SU-DHL-6 (cell line): Measurements from ENCODE around the gene RGS4.

Source experiments
- H2AFZ ChIP-seq: fragments of 200-600 bp; sonication (generic); 2 replicates; pipeline ENCODE4 v1.6.1; 2014; ENCODE audit warnings: low read depth, mild to moderate bottlenecking, moderate library complexity, mixed read lengths, antibody characterized with exemption, low read length; ENCODE audit not compliant: severe bottlenecking
- H3F3A ChIP-seq: fragments of 200-600 bp; shearing (Covaris generic); 2 replicates; pipeline ENCODE4 v1.6.0; 2016; ENCODE audit warnings: antibody characterized with exemption, mild to moderate bottlenecking; ENCODE audit not compliant: insufficient read depth
- H3K27ac ChIP-seq: fragments of 200-600 bp; sonication (generic); 2 replicates; pipeline ENCODE4 v1.5.1; 2016; ENCODE audit warnings: low read depth, mild to moderate bottlenecking, low read length, moderate library complexity, mixed read lengths
- H3K27me3 ChIP-seq: fragments of 200-600 bp; sonication (generic), shearing (Covaris generic); 2 replicates; pipeline ENCODE4 v1.6.0; 2014; ENCODE audit warnings: mild to moderate bottlenecking, low read length
- H3K36me3 ChIP-seq: fragments of 200-600 bp; sonication (generic); 2 replicates; pipeline ENCODE4 v1.6.1; 2014; ENCODE audit warnings: mild to moderate bottlenecking, low read length, mixed read lengths
- H3K4me2 ChIP-seq: fragments of 300-600, 200-600 bp; shearing (Covaris generic), sonication (generic); 2 replicates; pipeline ENCODE4 v1.6.0; 2014; ENCODE audit warnings: low read length, low read depth, mild to moderate bottlenecking; ENCODE audit not compliant: poor library complexity, severe bottlenecking
- H3K4me3 ChIP-seq: fragments of 200-600 bp; sonication (generic); 2 replicates; pipeline ENCODE4 v1.5.1; 2014; ENCODE audit warnings: antibody characterized with exemption, low read length, mild to moderate bottlenecking, mixed read lengths; ENCODE audit not compliant: insufficient read depth, poor library complexity, severe bottlenecking
- H3K79me2 ChIP-seq: fragments of 200-600 bp; sonication (generic); 2 replicates; pipeline ENCODE4 v1.6.1; 2014; ENCODE audit warnings: mild to moderate bottlenecking, low read length, moderate library complexity; ENCODE audit not compliant: insufficient read depth
- H3K9ac ChIP-seq: fragments of 200-600 bp; sonication (generic); 2 replicates; pipeline ENCODE4 v1.7.0; 2014; ENCODE audit warnings: mild to moderate bottlenecking, low read length
- H3K9me2 ChIP-seq: fragments of 200-600 bp; sonication (generic); replicated peaks from 2 replicates; pipeline ENCODE4 v1.6.1; 2014; ENCODE audit warnings: low read length; ENCODE audit not compliant: insufficient read depth
- H3K9me3 ChIP-seq: fragments of 200-600 bp; sonication (generic); 2 replicates; pipeline ENCODE4 v1.6.1; 2014; ENCODE audit warnings: low read length, mixed read lengths; ENCODE audit not compliant: insufficient read depth
- H4K20me1 ChIP-seq: fragments of 200-600 bp; sonication (generic); 2 replicates; pipeline ENCODE4 v1.6.1; 2014; ENCODE audit warnings: low read depth, mild to moderate bottlenecking, antibody characterized with exemption, low read length, moderate library complexity, mixed read lengths
- EZH2phosphoT487 ChIP-seq: fragments of 200-600 bp; sonication (generic), shearing (Covaris generic); conservative IDR thresholded peaks from 2 replicates; pipeline ENCODE4 v1.6.1; 2018; ENCODE audit warnings: mild to moderate bottlenecking, antibody characterized with exemption, low read length, moderate library complexity, mixed read lengths
- TF ChIP-seq, protein P1 (sequence below): fragments of 200-600 bp; sonication (generic); IDR thresholded peaks from one replicate; pipeline ENCODE4 v1.5.1; 2017; ENCODE audit warnings: antibody characterized with exemption, mild to moderate bottlenecking, low read length, moderate library complexity; ENCODE audit not compliant: insufficient read depth, poor library complexity, severe bottlenecking

Gene RGS4

DNA sequence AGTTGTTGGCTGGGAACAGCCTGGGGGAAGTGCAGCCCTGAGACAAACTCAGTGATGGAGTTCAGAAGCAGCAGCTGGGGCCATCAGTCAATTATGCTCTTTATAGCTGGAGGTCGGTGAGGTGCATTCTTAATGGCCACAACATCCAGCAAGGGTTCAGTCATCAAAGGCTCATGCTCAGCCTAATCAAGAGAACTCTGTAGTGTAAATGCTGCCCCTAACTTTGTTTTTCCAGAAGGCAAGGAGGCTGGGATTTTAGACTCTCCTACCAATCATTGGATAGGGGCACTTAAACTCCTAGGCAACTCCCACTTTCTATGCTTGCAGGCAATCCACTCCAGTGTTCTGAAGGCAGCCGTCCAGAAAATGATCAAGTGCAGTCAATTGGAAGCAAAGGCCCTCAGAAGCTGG lies 15.0 kb upstream of the RGS4 start:
- no peak for TF ChIP-seq EZH2phosphoT487
- TF ChIP-seq, protein P1, sequence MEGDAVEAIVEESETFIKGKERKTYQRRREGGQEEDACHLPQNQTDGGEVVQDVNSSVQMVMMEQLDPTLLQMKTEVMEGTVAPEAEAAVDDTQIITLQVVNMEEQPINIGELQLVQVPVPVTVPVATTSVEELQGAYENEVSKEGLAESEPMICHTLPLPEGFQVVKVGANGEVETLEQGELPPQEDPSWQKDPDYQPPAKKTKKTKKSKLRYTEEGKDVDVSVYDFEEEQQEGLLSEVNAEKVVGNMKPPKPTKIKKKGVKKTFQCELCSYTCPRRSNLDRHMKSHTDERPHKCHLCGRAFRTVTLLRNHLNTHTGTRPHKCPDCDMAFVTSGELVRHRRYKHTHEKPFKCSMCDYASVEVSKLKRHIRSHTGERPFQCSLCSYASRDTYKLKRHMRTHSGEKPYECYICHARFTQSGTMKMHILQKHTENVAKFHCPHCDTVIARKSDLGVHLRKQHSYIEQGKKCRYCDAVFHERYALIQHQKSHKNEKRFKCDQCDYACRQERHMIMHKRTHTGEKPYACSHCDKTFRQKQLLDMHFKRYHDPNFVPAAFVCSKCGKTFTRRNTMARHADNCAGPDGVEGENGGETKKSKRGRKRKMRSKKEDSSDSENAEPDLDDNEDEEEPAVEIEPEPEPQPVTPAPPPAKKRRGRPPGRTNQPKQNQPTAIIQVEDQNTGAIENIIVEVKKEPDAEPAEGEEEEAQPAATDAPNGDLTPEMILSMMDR, result no peak
- no peaks in the 10 kb centered on the region for H3K36me3 ChIP-seq
- H3K27ac ChIP-seq, result no peak overlapping the region

DNA sequence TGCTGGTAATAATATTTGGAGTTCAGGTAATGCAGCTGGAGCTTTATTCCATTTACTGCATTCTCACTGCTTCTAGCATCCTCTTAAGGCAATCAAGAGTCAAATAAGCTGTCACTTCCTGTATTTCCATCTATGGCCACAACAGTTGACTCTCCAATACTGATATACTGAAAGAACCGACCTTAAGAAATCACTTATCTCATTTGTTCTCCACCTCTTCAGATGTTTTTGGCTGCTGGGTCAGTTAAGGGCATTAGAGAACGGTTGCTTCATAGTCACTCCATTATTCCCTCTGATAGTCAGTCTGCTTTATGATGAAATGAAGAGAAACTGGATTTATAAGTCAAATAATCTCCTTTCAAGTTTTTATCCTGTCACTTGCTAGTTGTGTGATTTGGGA lies 14.2 kb upstream of the RGS4 start:
- no peaks in the 10 kb centered on the region for H3K36me3 ChIP-seq
- no peaks in the 10 kb centered on the region for H3K9me2 ChIP-seq
- H3K4me2 ChIP-seq, result no peak overlapping the region
- H3K79me2 ChIP-seq, result no peaks in the 10 kb centered on the region
- H3K27me3 ChIP-seq, result no peaks in the 10 kb centered on the region
- no peak overlapping the region for H3K9ac ChIP-seq
- no peak for TF ChIP-seq EZH2phosphoT487
- TF ChIP-seq, protein P1, result no peak
- H3K4me3 ChIP-seq, result no peak overlapping the region
- H3K27ac ChIP-seq, result no peak overlapping the region
- no peaks in the 10 kb centered on the region for H3K9me3 ChIP-seq
- no peak overlapping the region for H2AFZ ChIP-seq
- H4K20me1 ChIP-seq, result no peaks in the 10 kb centered on the region
- H3F3A ChIP-seq, result no peaks in the 10 kb centered on the region

More for the DNA sequence above, 15.0 kb upstream of the RGS4 start:
- Histone ChIP-seq H3K27me3 (no peaks in the 10 kb centered on the region), H4K20me1 (no peaks in the 10 kb centered on the region), H3K9me2 (no peaks in the 10 kb centered on the region), H3K9me3 (no peaks in the 10 kb centered on the region), H3K9ac (no peak overlapping the region), H3F3A (no peaks in the 10 kb centered on the region), H2AFZ (no peak overlapping the region), H3K79me2 (no peaks in the 10 kb centered on the region), H3K4me3 (no peak overlapping the region), H3K4me2 (no peak overlapping the region)

DNA sequence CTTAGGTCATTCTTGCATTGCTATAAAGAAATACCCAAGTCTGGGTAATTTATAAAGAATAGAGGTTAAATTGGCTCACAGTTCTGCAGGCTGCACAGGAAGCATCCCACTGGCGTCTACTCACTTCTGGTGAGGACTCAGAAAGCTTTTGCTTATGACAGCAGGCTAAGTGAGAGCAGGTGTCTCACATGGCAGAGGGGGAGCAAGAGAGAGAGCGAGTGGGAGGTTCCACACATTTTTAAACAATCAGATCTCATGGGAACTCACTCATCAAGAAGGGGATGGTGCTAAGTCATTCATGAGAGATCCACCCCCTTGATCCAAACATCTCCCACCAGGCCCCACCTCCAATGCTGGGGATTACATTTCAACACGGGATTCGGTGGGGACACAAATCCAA lies 13.6 kb upstream of the RGS4 start:
- Histone ChIP-seq H3K27ac (no peak overlapping the region), H3K9me2 (no peaks in the 10 kb centered on the region), H2AFZ (no peak overlapping the region), H3K9ac (no peak overlapping the region), H3K9me3 (no peaks in the 10 kb centered on the region), H4K20me1 (no peaks in the 10 kb centered on the region), H3K36me3 (no peaks in the 10 kb centered on the region), H3F3A (no peaks in the 10 kb centered on the region), H3K27me3 (no peaks in the 10 kb centered on the region), H3K4me2 (no peak overlapping the region), H3K4me3 (no peak overlapping the region), H3K79me2 (no peaks in the 10 kb centered on the region)
- TF ChIP-seq EZH2phosphoT487, result no peak
- TF ChIP-seq, protein P1, result no peak

DNA sequence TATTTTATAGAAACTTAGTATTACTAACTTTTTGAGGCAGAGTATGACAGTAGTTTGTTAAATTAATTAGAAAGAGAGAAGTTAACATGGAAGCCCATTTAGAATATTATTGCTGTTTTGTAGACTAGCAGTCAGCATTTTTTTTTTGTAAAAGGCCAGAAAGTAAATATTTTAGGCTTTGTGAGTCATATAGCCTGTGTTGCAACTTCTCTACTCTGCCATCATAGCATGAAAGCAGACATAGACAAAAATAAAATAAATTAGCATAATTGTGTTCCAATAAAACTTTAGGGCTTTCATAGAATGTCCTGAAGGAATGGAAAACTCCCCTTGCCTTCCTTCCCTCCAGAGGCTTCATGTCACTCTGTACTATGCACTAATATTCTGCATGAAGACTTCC lies 12.3 kb upstream of the RGS4 start:
- no peaks in the 10 kb centered on the region for H3K9me2 ChIP-seq
- H3K9me3 ChIP-seq, result no peaks in the 10 kb centered on the region
- H3K36me3 ChIP-seq, result no peaks in the 10 kb centered on the region
- no peak overlapping the region for H3K4me3 ChIP-seq
- TF ChIP-seq EZH2phosphoT487, result no peak
- TF ChIP-seq, protein P1, result no peak
- no peak overlapping the region for H3K9ac ChIP-seq
- no peaks in the 10 kb centered on the region for H3K27me3 ChIP-seq
- H4K20me1 ChIP-seq, result no peaks in the 10 kb centered on the region
- no peak overlapping the region for H2AFZ ChIP-seq
- no peaks in the 10 kb centered on the region for H3F3A ChIP-seq
- H3K79me2 ChIP-seq, result no peaks in the 10 kb centered on the region
- H3K4me2 ChIP-seq, result no peak overlapping the region
- H3K27ac ChIP-seq, result no peak overlapping the region
